HCEC 1CT (cell line): Measurements from ENCODE around the gene FDXACB1.
A peak's percentile ranks its signal among the peaks of the same experiment; 100 is the strongest.
"Not testable (repeated sequence)": the region's sequence is repeated elsewhere in the genome, so short reads cannot be mapped to it uniquely, and the experiment has no call there.

Experiments used
- DNase-seq: peaks from one replicate; pipeline ENCODE4 v3.0.0-alpha.2; 2017

The FDXACB1 gene

GRCh38 chr11:111908639-111909305 is 29.8 kb upstream of the FDXACB1 start:
- DNase-seq: no peak

- DNase-seq: no peak
Measured at GRCh38 chr11:111906680-111907079, 27.7 kb upstream of the FDXACB1 start.

DNA sequence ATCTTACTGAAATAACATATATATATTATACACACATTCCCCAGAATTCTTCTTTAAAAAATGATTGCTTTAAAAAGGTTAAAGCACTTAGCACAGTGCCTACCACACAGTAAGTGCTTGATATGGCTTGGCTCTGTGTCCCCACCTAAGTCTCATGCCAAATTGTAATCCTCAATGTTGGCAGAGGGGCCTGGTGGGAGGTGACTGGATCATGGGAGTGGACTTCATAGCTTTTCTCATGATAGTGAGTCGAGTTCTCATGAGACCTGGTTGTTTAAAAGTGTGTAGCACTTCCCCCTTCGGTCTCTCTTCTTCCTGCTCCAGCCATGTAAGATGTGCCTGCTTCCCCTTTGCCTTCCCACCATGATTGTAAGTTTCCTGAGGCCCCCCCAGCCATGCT is 26.4 kb upstream of the FDXACB1 start:
- no peak for DNase-seq

GRCh38 chr11:111886844-111887243 is 7.9 kb upstream of the FDXACB1 start:
- no peak for DNase-seq

DNA sequence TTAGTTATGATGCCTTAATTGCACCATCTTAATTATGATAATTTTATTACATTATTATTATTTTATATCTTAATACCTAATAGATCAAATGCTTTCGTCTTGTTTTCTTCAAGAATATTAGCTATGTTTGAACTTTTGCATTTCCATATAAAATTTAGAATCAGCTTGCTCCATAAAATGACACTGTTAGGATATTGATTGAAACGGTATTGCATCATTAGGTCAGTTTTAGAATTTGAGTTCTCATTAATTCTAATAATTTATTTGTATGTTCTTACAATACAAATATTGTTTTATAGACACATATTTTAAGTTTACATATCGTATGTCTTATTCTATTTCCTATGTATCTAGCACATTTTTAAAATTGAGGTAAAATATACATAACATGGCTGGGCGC is 7.1 kb upstream of the FDXACB1 start:
- no peak for DNase-seq

DNA sequence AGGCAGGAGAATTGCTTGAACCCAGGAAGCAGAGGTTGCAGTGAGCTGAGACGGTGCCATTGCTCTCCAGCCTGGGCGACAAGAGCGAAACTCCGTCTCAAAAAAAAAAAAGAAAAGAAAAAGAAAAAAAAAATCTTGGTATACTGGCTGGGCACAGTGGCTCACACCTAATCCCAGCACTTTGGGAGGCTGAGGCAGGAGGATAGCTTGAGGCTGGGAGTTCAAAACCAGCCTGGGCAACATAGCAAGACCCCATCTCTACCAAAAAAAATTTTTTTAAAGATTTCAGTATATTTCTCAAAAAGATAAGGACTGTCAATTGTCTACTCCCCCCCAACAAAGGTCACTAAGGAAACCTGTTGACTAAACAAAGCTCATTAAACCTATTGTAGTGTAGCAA is 6.1 kb upstream of the FDXACB1 start:
- DNase-seq: not testable (repeated sequence)

GRCh38 chr11:111882202-111882601 is 3.2 kb upstream of the FDXACB1 start:
- DNase-seq: no peak

DNA sequence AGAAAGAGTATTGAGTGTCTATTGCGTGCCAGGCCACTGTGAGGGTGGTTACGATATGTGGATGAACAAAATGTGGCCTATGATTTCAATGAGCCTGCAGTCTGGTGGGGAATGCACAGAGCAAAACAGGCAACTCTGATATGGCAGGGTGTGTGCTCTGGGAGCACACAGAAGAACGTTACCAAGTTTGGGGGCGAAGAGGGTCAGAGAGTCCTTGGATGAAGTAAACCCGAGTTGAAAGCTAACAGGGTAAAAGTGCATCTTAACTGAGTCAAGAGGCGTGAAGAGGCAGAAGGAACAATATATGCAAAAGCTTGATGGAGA is 634 bp upstream of the FDXACB1 start:
- no peak for DNase-seq

GRCh38 chr11:111878385-111878848 is 548 bp downstream of the FDXACB1 start:
- peak; percentile 36 for DNase-seq

DNA sequence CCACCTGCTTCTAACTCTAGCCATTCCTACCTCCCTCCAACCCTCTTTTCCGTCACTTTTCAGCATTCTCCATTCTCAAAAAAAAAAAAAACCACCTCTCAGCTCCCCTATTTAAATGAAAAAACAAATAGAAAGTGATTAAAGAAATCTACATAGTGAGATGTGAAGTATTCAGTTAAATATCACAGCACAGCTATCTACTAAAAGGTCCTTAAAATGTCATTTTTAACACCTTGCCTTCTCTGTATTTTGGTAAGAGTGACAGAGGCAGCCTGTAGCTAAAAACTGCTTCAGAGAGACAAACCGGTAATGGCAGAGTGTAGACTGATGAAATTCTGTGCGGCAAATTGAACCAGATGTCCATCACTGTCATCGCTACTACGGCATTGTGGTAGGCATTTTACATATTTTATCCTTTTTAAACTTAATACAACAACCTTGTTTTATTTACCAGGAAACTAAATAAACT is 7.2 kb downstream of the FDXACB1 start:
- DNase-seq: no peak

DNA sequence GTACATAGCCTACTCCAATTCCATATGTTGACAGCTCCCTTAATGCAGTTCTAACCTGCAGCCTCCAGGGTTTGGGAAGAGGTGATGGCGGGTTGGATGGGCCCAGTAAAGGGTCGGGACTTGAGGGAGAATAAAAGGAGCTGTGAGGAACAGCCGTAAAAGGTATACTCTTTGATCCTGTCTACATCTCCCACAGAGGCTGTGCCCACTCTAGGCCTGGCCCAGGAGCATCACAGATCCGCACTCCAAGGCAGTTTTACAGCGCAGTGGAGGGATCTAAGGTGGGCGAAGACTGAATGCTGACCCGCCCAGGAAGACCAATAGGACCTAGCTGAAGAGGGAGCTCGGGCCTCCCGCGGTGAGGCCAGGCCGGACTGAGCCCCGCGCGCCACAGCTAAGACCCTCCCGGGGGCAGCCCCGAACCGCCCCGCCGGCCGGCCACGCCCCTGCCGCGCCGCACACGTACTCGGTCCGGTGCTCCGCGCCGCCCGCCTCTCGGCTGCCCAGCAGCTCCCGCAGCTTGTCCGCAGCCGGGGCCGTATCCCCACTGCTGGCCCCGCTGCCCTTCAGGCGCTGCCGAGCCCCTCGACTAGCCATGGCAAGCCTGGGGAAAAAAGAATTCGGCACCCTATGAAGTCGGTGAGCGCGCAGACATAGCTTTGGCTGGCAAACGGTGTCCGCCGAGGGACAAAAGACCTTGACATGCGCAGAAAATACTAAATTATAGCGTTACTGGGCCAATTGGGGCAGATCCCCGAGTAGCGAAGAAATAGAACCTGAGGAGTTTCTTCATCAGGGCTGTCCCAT is 7.9 kb downstream of the FDXACB1 start, which contains the start of gene ALG9:
Gene ALG9 (minus strand): TSS at position 696 of the 807 bp plus-strand sequence. CDS start 99 bp downstream, at position 597.
- peak; percentile 72 for DNase-seq

DNA sequence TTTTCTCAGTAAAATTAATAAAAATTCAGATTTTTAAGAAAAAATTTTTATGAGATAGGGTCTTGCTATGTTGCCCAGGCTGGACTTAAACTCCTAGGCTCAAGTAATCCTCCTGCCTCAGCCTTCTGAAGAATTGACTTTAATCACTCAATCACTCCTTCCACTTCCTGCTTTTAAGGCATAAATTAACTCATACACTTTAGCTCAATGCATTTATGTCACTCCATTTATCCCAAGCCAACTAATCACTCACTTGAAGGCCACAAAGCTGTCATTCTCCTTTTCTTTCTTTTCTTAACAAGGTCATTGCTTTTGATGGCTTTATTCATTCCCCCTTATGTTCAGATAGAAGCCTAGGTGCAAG is 8.5 kb downstream of the FDXACB1 start:
- DNase-seq: no peak

- no peak for DNase-seq
Measured at GRCh38 chr11:111870113-111870512, 8.9 kb downstream of the FDXACB1 start.

GRCh38 chr11:111860257-111860656 is 18.7 kb downstream of the FDXACB1 start:
- no peak for DNase-seq

- no peak for DNase-seq
Measured at GRCh38 chr11:111855506-111855905, 23.5 kb downstream of the FDXACB1 start.

GRCh38 chr11:111852103-111852502 is 26.9 kb downstream of the FDXACB1 start:
- no peak for DNase-seq

DNA sequence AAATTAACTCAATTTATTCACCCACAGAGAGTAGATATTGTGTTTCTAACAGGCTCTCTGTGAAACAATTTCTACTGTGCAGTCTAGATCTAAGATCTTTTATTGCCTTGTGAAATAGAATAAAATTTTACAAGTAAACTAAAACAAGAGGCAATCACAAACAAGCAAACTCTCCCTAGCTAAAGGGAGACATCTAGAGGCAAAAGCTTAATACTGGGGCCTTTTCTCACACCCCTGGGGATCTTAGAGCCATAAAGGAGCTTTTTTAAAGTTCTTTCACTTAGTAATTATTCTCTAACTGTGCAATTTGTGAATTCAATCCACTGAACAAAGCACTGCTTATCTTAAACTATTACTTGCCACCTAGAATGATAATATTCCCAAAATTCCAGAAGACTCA is 27.3 kb downstream of the FDXACB1 start:
- peak; percentile 39 for DNase-seq

DNA sequence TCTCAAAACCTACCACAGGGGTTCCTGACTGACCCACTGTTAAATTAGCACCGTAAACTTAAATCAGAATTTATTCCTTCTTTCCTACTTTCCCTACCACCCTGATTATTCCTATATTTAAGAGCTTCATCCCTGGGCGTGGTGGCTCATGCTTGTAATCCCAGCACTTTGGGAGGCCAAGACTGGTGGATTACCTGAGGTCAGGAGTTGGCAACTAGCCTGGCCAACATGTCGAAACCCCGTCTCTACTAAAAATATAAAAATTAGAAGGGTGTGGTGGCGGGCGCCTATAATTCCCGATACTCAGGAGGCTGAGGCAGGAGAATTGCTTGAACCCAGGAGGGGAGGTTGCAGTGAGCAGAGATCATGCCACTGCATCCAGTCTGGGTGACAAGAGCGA is 27.9 kb downstream of the FDXACB1 start:
- no peak for DNase-seq

GRCh38 chr11:111849631-111850030 is 29.3 kb downstream of the FDXACB1 start:
- no peak for DNase-seq

- DNase-seq: peak; percentile 49
Measured at GRCh38 chr11:111846636-111847035, 32.3 kb downstream of the FDXACB1 start.

- peak; percentile 51 for DNase-seq
Measured at GRCh38 chr11:111846063-111846462, 32.9 kb downstream of the FDXACB1 start.

- DNase-seq: no peak
Measured at GRCh38 chr11:111845276-111846028, 33.5 kb downstream of the FDXACB1 start.

DNA sequence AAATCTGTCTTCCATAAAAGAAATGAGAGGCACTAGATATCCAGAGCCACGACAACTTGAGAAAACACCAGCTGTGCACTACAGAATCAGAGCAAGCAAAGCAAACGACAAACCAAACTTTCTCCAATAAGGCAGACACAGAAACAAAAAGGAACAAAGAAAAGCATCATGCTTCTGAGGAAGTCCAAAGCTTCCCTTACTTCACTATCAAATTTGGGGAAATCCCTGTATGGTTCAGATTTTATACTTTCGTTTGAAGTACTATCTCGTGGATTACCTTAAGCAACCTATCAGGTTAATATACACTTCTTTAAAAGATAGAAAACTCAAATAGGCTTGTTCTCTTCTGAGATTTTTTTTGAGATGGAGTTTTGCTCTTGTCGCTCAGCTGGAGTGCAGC is 35.3 kb downstream of the FDXACB1 start:
- DNase-seq: no peak
